Stimulated activated CD4-positive, alpha-beta T cell treated with anti-CD3 and anti-CD28 coated beads, Interleukin-4, amount 100 ng/mL, for 4 hours (primary cell): ENCODE data around the gene PTGS1.
A peak's percentile ranks its signal among the peaks of the same experiment; 100 is the strongest.
"Not testable (repeated sequence)": the region's sequence is repeated elsewhere in the genome, so short reads cannot be mapped to it uniquely, and the experiment has no call there.

ENCODE experiments used
- DNase-seq, 2 experiments: peaks; one replicate each; pipeline ENCODE4 v3.0.0-alpha.2; 2020

Gene PTGS1

GRCh38 chr9:122370869-122371755 is at the start of gene PTGS1:
Gene PTGS1, plus strand, starts transcription at chr9:122371024. Its CDS starts 61 bp downstream, at chr9:122371085.
- DNase-seq, result no peak

GRCh38 chr9:122322553-122322952 is 48.3 kb upstream of the PTGS1 start:
- DNase-seq, result no peak

GRCh38 chr9:122324665-122325064 is 46.2 kb upstream of the PTGS1 start:
- not testable (repeated sequence) for DNase-seq

- DNase-seq, result no peak
These were observed 45.7 kb upstream of the PTGS1 start for GRCh38 chr9:122325124-122325523.

- DNase-seq, result no peak
These were observed 43.6 kb upstream of the PTGS1 start for GRCh38 chr9:122327175-122327574.

GRCh38 chr9:122329597-122329996 is 41.2 kb upstream of the PTGS1 start:
- no peak for DNase-seq

- not testable (repeated sequence) for DNase-seq
These were observed 40.4 kb upstream of the PTGS1 start for GRCh38 chr9:122330466-122330865.

- no peak for DNase-seq
These were observed 39.3 kb upstream of the PTGS1 start for GRCh38 chr9:122331523-122331927.

GRCh38 chr9:122332083-122332482 is 38.7 kb upstream of the PTGS1 start:
- DNase-seq, result no peak

- no peak for DNase-seq
These were observed 38.2 kb upstream of the PTGS1 start for GRCh38 chr9:122332644-122333043.

- no peak for DNase-seq
These were observed 37.5 kb upstream of the PTGS1 start for GRCh38 chr9:122333169-122333808.

GRCh38 chr9:122334916-122335315 is 35.9 kb upstream of the PTGS1 start:
- no peak for DNase-seq

GRCh38 chr9:122336189-122336588 is 34.6 kb upstream of the PTGS1 start:
- no peak for DNase-seq

GRCh38 chr9:122336866-122337555 is 33.8 kb upstream of the PTGS1 start:
- no peak for DNase-seq

- no peak for DNase-seq
These were observed 33.3 kb upstream of the PTGS1 start for GRCh38 chr9:122337556-122337929.

- no peak for DNase-seq
These were observed 32.3 kb upstream of the PTGS1 start for GRCh38 chr9:122338536-122338935.

GRCh38 chr9:122338994-122339393 is 31.8 kb upstream of the PTGS1 start:
- no peak for DNase-seq

GRCh38 chr9:122339579-122339978 is 31.2 kb upstream of the PTGS1 start:
- DNase-seq, result no peak

- DNase-seq, result no peak
These were observed 30.7 kb upstream of the PTGS1 start for GRCh38 chr9:122340161-122340560.

GRCh38 chr9:122342323-122343050 is 28.3 kb upstream of the PTGS1 start:
- no peak for DNase-seq

- peak in 1 of 2 experiments; percentile 19 for DNase-seq
These were observed 24.1 kb upstream of the PTGS1 start for GRCh38 chr9:122346478-122347347.
